ENCODE data around the gene ZNF48.

DNA sequence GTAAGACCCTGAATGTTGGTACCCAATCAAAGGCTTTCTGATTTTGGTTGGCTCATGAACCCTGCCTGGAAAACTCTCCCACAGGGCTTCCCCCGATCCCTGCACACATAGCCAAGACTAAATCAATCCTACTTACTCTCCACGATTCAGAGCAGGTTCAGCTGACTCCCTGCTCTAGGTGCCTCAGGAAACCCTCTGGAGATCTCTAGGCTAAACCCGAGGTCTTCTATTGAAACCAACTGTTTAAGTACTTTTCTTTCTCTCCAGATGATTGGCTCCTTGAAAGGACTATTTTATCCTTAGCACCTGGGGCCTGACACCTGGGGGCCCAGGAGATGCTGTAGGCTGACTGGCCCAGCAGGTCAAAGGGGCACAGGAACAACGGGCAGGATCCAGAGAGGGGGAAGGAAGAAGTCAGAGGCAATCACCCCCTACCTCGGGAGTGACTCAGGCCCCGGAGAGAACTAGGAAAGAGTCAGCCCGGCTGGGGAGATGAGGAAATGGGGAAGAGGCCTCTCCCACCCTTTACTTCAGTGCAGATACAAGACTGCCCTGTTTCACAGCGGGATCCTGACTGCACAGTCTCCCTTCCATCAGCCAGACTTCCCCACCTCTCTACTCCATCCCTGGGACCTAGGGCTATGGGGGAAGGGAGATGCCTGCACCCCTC lies 27.0 kb upstream of the ZNF48 start:
- TF ChIP-seq, protein P1, sequence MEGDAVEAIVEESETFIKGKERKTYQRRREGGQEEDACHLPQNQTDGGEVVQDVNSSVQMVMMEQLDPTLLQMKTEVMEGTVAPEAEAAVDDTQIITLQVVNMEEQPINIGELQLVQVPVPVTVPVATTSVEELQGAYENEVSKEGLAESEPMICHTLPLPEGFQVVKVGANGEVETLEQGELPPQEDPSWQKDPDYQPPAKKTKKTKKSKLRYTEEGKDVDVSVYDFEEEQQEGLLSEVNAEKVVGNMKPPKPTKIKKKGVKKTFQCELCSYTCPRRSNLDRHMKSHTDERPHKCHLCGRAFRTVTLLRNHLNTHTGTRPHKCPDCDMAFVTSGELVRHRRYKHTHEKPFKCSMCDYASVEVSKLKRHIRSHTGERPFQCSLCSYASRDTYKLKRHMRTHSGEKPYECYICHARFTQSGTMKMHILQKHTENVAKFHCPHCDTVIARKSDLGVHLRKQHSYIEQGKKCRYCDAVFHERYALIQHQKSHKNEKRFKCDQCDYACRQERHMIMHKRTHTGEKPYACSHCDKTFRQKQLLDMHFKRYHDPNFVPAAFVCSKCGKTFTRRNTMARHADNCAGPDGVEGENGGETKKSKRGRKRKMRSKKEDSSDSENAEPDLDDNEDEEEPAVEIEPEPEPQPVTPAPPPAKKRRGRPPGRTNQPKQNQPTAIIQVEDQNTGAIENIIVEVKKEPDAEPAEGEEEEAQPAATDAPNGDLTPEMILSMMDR (IDR thresholded peaks at IDR 0.05), result no peak
- TF ChIP-seq YY1 (IDR thresholded peaks at IDR 0.05; ENCODE audit: low read depth) (no peak), POLR2AphosphoS5 (IDR thresholded peaks at IDR 0.05; ENCODE audit: low read depth, low read length) (no peak), EP300 (IDR thresholded peaks at IDR 0.05; ENCODE audit: borderline replicate concordance in 1 of 2, low read depth in 1 of 2, low read length in 1 of 2) (no peak), RXRA (IDR thresholded peaks at IDR 0.05; ENCODE audit: borderline replicate concordance, low read depth) (no peak), CHD2 (IDR thresholded peaks at IDR 0.05; ENCODE audit: low read length, partially characterized antibody) (no peak), EZH2phosphoT487 (IDR thresholded peaks at IDR 0.05; ENCODE audit: borderline replicate concordance, low read depth) (no peak), RCOR1 (IDR thresholded peaks at IDR 0.05; ENCODE audit: low read length) (no peak), RFX5 (IDR thresholded peaks at IDR 0.05; ENCODE audit: low read length) (no peak)
- TF ChIP-seq, protein P2, sequence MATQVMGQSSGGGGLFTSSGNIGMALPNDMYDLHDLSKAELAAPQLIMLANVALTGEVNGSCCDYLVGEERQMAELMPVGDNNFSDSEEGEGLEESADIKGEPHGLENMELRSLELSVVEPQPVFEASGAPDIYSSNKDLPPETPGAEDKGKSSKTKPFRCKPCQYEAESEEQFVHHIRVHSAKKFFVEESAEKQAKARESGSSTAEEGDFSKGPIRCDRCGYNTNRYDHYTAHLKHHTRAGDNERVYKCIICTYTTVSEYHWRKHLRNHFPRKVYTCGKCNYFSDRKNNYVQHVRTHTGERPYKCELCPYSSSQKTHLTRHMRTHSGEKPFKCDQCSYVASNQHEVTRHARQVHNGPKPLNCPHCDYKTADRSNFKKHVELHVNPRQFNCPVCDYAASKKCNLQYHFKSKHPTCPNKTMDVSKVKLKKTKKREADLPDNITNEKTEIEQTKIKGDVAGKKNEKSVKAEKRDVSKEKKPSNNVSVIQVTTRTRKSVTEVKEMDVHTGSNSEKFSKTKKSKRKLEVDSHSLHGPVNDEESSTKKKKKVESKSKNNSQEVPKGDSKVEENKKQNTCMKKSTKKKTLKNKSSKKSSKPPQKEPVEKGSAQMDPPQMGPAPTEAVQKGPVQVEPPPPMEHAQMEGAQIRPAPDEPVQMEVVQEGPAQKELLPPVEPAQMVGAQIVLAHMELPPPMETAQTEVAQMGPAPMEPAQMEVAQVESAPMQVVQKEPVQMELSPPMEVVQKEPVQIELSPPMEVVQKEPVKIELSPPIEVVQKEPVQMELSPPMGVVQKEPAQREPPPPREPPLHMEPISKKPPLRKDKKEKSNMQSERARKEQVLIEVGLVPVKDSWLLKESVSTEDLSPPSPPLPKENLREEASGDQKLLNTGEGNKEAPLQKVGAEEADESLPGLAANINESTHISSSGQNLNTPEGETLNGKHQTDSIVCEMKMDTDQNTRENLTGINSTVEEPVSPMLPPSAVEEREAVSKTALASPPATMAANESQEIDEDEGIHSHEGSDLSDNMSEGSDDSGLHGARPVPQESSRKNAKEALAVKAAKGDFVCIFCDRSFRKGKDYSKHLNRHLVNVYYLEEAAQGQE (IDR thresholded peaks at IDR 0.05; ENCODE audit: low read depth, low read length), result no peak

All from SK-N-SH (cell line).